HG03280 (cell line): ENCODE results near the gene IQCE.
"Not testable (repeated sequence)": the region's sequence is repeated elsewhere in the genome, so short reads cannot be mapped to it uniquely, and the experiment has no call there.

ENCODE experiments used
- ATAC-seq: cut with Tn5 transposase; IDR thresholded peaks from one replicate; pipeline ENCODE4 v1.9.1; 2021; ENCODE audit warnings: mild to moderate bottlenecking, moderate library complexity; ENCODE audit not compliant: unreplicated experiment

Gene IQCE

GRCh38 chr7:2532199-2532772 is 26.5 kb upstream of the IQCE start:
- ATAC-seq, result not testable (repeated sequence)

GRCh38 chr7:2532816-2533215 is 26.0 kb upstream of the IQCE start:
- not testable (repeated sequence) for ATAC-seq

GRCh38 chr7:2533566-2533965 is 25.2 kb upstream of the IQCE start:
- ATAC-seq, result not testable (repeated sequence)

GRCh38 chr7:2534214-2534613 is 24.6 kb upstream of the IQCE start:
- ATAC-seq, result not testable (repeated sequence)

GRCh38 chr7:2535872-2536627 is 22.7 kb upstream of the IQCE start:
- not testable (repeated sequence) for ATAC-seq

- ATAC-seq, result no peak
Measured at GRCh38 chr7:2537981-2538851, 20.6 kb upstream of the IQCE start.

- no peak for ATAC-seq
Measured at GRCh38 chr7:2539031-2539911, 19.5 kb upstream of the IQCE start.

- ATAC-seq, result no peak
Measured at GRCh38 chr7:2540133-2540532, 18.6 kb upstream of the IQCE start.

GRCh38 chr7:2540641-2541051 is 18.1 kb upstream of the IQCE start:
- ATAC-seq, result no peak

GRCh38 chr7:2541291-2542010 is 17.3 kb upstream of the IQCE start:
- no peak for ATAC-seq

GRCh38 chr7:2542011-2542915 is 16.5 kb upstream of the IQCE start:
- no peak for ATAC-seq

GRCh38 chr7:2542916-2543871 is 15.6 kb upstream of the IQCE start:
- no peak for ATAC-seq

- ATAC-seq, result no peak
Measured at GRCh38 chr7:2544541-2545188, 14.1 kb upstream of the IQCE start.

GRCh38 chr7:2545746-2546425 is 12.9 kb upstream of the IQCE start:
- ATAC-seq, result no peak

- ATAC-seq, result no peak
Measured at GRCh38 chr7:2546776-2547586, 11.8 kb upstream of the IQCE start.

GRCh38 chr7:2551418-2551817 is 7.4 kb upstream of the IQCE start:
- ATAC-seq, result no peak
